HG03095 (cell line): ENCODE data around the gene AFTPH.
A peak's percentile ranks its signal among the peaks of the same experiment; 100 is the strongest.

Experiments used
- ATAC-seq: cut with Tn5 transposase; IDR thresholded peaks from one replicate; pipeline ENCODE4 v1.9.1; 2021; ENCODE audit warnings: moderate library complexity; ENCODE audit not compliant: unreplicated experiment

AFTPH gene

DNA sequence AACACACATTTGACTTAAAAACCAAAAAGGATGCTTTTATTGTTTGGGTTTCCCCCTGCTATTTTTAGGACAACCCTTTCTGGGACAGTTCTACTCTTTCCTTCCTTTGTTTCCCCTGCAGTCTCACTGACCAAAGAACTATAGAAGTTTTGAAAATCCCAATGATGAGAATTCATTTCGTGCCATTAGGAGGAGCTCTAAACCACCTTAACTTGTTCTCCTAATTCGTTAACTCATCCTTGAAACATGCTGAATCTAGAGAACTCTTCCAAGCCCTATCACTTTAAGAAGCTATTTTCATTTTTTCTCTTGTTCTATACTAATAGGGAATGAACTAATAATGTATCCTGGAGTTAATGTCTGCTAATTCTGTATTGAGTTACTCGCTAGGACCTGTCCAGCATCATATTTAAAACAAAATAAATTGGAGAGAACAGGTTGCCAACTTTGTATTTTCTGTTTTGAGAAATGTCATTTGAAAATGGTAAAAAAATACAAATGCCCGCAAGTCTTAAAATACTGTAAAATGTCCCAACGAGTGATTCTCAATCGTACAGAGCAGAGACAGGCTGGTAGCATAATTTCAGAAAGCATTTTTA is 62.9 kb downstream of the AFTPH start:
- no peak for ATAC-seq

DNA sequence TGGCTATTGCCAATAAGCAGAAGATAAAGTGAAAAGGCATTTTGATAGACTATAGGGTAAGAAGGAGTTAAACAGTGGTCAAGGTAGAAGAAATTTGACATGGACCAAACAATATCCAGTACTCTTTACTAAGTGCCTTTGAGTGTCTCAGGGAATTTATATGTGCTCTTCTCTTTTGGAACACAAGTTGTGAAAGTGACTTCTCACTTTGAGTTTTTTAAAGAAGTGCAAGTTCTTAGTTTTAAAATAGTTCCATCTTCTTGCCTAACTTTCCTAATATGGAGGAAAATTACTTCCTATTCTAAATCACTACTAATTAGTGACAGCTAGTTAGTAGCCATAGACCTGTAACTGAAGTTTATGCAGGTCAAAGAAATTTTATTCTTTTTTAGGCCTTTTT is 63.4 kb downstream of the AFTPH start:
- no peak for ATAC-seq

DNA sequence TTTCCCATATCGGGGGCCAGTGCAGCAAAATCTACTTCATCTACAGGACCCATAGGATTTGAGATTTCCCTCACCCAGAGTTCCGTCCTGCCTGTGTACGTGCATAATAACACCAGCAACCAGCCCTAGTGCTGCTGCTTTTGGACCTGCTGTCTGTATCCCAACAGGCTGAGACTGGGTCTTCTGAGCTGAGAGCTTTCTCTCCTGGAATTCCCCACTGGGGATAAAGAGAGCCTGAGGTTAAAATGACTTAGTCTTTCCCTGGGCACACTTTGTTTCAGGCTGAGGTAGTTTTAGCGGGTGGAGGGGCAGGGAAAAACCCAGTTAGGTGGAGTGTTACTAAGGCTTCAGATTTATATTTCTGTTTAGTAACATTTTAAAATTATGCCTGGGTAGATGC is 67.1 kb downstream of the AFTPH start:
- no peak for ATAC-seq

DNA sequence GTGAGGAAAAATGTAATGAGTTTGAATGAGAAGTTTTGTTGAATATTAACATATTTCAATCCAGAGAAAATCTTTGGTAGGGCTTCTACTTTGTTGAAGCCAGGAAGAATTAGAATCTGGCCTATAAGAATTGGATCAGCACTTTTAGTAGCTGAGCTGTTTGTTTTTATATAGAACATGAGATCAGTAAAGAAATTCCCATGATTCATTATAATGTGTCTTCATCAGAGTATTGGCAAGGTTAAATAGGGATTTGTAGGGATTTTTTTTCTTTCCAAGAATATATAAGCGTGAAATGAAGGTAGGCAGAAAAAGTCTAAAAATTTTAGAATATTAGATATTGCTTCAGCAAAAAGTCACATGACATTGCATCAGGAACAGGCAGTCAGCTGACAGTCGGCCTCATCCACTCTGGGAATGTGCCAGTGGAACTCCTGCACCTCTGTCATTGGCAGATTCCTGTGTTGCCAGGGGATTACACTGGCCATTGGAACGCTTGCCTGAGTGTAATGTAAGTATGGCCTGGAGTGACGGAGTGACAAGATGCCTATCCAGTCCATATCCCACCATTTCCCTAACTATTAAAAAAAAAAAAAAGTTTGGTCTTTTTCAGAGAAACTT is 69.0 kb downstream of the AFTPH start:
- ATAC-seq = no peak

DNA sequence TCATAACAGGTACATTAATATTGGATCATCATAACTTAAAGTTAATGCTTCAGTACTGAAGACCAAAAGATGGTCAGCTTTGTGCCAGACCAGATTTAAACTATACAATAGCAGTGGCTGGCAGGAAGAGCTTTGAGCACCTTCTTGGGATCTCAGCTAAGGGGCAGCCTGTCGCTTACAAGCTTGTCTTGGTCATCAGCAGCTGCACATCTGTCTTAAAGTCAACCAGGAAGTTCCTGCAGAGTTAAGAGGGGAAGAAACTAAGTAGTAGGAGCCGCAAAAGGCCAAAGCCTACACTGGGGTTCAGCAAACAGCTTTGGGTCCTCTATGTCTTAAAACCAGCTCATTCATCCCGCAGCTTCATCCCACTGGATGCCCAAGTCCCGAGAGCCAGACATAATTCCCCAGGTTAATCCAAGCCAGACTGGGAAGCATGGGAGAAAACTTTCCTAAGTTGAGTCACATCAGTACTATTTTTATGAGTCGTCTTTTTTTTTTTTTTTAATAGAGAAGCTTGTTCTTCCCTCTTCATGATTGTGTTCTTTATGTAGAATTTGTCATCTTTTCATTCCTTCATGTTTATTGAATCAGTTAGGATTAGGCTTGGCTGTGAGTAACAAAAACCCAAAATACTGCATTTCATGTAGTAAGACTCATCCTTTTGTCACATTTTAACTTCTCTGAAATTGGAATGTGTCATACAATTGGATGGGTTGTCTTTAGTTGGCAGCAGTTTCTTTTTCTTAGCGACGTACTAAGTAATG is 70.3 kb downstream of the AFTPH start:
- ATAC-seq = no peak

DNA sequence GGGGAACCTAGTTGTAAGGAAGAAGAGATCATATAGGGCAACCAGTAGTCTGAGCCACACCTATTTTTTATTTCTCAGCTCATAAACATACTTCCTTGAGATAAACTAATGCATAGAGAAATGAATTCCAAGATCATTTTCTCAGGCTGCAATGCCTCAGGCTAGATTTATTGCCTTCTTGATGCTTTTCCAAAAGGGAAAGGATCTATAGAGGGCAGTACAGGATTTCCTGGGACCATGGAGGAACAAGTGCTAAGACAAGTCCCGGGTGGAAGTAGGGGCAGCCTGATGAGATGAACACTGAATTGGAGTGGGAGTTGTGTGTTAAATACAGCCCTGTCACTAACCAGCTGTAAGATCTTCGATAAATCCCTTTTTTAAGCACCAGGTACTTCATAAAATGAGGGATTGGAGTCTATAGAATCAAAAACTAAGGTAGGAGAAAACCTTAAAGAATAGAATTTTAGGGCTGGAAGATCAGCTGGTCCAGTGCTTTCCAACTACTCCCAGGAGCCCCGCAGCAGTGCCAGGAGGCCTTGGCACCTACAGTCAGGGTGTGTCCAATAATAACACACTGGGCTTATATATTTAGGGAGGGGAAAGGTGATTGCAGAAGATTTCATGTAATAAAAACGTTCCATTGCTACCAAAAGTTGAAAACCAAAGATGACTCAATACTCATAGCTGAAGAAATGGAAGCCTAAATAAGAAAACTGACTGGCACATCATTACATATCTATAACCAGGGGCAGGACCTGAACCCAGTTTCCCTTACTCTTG is 71.5 kb downstream of the AFTPH start:
- no peak for ATAC-seq

DNA sequence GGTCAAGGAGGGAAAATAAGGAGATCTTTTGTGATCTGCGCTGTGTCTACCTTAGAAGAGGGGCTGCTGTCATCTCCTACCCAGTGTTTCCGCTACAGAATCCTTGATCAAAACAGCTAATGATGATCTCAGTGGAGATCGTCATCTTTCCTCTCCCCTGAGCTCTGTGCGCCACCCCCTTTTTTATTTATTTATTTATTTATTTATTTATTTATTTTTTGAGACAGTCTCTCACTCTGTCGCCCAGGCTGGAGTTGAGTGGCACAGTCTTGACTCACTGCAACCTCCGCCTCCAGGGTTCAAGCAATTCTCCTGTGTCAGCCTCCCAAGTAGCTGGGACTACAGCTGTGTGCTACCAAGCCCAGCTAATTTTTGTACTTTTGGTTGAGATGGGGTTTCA is 74.1 kb downstream of the AFTPH start:
- no peak for ATAC-seq

DNA sequence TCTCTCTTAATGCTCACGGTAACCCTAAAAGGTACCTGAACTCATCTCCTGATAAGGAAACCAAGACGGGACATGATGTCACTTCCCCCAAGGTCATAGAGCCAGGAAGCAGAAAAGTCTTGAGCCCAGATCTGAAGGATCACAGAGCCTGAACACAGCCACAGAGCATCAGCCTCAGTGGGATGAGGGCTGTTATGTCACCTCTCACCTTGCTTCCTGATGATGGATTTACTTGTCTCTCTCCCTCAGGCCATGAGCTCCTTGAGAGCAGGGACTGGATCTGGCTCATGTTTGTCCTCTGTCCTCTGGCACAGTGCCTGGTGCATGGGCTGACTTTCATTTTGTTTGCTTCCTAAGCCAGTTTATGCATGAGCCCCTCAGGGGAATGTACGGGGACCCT is 75.3 kb downstream of the AFTPH start:
- ATAC-seq = no peak

DNA sequence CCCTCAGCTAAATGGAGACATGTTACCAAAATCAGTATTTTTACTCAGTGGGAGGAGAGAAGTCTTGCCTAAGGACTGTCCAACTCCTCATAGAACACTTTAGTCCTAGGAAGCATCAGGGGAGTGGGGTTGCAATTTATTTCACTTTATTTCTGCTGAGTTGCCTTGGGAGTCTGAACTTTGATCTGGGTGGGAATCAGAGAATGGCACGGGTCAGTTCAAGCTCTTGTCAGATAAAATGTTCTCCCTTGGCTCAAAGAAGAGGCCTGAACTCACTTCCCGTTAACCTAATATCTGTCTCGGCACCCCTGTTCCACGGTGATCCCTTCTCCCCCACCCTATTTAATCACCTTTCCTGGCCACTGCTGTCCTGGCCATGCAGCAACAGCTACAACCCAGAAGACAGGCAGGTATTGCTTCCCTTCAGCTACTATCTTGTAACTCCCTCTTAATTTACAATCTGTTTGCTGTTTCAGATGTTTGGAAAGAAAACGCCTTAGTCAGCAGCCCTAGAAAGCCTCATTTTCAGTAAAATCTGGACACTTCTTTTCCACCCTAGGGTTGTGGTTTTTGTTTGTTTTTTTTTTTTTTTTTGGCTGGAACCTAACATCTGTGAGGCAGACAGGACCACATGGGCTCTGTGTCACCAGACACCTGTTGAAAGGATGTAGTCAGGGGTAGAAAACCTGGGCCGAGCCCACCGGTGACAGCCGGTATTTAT is 77.1 kb downstream of the AFTPH start:
- no peak for ATAC-seq

DNA sequence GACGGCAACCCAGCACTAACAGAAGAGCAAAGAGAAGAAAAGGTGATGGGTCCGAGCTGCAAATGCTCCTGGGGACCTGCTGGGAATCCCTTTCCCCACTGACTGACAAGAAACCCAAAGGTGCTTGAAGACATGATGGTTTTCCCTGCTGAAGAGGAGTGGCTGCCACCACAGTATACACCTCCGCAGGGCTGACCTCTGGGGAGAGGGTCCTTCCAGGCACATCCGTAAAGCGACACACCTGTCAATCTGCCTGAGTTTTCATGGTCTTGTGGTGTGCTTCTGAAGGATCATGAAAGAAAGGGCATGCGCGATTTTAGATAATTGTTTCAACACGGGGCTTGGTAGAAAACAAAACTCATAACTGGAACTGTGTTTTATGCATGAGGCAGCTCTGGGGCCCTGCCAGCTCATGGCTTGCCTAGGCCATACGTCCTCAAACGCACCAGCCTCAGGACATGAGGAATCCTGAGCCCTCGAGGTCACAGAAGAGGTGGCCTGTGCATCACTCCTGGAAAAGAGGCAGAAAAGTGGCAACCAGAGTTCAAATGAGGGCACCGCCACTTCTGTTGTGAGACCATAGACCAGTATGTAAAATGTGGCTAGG is 77.8 kb downstream of the AFTPH start:
- ATAC-seq = no peak

DNA sequence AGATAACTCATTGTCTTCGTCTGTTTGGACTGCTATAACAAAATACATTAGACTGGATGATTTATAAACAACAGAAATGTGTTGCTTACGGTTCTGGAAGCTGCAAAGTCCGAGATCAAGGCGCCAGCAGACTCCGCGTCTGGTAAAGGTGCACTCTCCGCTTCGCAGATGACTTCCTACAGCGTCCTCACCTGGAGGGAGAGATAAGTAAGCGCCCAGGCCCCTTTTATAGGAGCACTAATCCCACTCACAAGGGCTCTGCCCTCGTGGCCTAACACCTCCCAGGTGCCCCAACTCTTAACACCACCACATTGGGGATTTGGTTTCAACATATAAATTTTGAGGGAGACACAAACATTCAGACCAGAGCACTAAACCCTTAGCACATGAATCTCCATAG is 78.3 kb downstream of the AFTPH start:
- no peak for ATAC-seq

DNA sequence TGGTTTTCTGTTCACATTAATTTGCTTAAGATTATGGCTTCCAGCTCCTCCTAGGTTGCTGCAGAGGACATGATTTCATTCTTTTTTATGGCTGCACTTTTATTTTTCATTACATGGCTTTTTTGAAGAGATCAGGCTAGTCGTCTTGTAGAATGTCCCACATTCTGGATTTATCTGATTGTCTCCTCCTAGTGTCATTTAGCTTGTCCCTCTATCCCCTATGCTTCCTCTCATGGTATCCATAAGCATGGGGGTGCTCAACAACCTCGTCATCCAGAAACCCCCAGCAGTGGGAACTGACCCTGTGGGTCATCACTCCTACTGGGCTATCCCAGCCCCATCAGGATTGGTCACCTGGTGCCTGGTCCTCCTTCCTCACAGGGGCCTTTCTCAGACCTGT is 80.0 kb downstream of the AFTPH start:
- no peak for ATAC-seq

DNA sequence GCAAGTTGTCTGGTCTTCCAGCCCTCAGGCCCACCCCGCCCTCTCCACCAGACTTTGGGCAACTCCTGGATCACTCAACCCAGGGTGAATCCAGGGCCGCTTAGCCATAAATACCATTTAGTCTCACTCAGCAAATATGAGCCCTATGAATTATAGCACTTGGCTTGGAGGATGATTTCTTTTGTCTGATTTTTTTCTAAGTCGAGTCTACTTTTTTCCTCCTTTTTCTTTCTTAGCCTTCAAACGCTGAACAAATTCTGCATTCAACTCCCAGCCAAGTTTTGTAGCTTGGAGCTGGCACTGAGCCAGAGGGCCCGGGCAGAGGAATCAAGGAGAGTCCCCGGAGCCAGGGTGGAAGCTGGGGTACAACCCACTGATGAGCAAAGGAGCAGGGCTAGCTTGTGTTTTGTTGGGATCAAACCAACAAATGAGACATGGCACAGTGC is 80.9 kb downstream of the AFTPH start:
- no peak for ATAC-seq

DNA sequence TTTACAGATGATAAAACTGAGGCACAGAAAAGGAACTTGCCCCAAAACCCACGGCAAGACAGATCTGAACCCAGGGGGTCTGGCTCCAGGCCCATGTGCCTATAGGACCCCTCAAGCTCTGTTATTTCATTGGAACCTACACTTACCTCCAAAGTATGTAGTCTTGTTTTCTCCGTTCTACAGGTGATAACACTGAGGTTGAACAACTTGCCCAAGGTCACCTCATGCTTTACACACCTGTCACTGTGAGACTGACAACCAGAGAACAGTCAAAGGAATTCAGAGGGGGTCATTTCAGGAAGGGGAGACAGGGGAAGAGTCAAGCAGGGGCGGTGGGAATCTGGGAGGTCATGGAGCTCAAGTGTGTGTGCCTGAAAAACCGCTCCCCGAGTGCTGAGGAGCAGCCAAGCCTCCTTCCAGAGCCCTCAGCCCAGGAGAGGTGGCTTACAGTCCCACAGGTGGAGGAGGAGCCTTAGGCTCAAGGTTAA is 81.9 kb downstream of the AFTPH start:
- no peak for ATAC-seq

DNA sequence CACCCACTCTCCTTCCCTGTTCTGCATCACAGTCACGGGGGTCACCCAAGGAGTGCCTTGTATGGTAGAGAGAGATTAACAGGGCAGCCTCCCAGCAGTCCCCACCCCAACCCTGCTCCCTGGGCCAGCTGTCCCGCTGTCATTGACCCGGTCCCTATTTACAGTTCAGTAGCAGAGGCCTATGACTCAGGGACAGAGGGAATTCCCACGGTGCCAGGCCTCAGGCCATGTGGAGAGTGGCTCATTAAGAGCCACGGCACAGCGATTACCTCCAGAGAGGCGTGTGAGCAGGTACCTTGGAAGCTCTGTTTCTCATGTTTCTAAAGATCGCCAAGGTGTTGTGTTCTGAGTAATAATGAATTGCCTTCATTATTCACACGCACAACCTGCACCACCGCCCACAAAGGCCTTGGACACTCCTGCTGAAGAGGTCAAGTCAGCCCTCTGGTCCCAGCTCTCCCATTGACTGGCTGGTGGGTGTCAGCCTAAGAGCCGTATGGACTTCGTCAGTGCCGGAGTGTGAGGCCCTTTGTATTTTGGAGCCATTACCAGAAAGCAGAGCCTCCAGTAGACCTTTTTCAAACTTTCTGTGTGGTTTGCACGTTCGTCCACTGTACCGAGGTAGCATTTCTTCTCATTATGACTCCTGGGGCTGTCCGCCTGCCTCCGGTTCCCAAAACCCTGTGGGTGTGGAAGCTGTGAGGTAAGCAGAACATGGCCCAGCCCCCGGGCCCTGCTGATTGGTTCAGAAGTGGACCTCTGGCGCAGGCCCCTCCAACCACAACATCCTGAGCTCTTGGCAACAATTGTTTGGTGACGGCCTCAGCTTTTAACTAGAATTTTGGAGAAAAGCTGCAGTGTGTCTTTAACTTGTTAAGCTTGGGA is 82.6 kb downstream of the AFTPH start:
- ATAC-seq = peak; percentile 83

DNA sequence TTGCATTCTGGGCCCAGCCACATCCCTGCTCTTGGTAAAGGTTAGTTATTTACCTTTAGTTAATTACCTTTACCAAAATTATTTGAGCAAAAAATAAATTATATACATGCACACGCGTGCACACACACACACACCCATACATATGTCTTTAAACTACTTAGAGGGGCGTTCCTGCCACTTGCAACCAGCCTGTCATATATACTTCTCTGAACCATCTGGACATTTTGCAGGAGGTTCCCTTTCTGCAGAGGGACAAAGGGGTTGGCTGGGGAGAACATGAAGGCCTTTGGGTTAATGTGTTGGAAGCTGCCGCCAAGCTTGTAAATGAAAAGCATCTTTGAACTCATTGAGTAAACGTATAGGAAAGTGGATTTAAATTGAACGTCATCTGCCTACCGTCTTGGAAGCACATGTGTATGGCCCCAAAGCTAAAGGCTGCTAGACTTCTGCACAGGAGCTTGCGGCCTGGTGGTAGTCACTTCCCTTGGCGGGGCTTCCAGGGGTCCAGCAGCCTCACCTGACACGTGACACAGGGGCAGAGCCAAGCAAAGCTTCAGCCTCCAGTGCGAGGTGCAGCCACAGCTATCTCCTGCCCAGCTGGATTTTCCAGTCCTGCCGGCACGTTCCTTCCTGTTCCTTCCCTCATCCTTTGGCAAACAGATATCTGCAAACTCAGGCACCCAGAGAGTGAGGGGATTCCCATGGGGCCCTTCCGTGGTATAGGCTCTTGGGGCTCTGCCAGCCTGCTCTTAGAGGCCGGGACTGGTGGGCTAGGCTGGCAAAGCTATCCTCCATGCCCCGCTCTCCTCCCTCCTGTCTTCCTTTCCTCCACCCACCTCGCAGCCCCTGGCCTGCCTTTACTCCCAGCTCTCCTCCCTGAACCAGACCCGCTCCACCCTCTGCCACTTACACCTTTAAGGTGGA is 83.5 kb downstream of the AFTPH start:
- no peak for ATAC-seq

DNA sequence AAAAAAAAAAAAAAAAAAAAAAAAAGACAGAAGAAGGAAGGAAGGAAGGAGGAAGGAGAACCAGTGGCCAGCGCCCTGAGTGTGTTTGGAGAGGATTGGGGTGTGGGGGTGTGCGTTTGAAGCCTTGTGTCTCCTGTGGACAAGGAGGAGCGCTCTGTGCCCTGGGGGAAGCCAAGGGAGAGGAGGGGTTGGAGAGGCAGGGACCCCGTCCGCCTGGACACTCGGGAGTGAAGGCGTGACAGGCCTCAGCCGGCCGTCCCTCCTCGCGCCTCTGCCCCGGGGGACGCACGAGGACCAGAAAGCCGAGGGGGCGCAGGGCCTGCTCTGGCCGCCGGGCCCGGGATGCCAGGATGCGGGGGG is 84.7 kb downstream of the AFTPH start:
- ATAC-seq = no peak

DNA sequence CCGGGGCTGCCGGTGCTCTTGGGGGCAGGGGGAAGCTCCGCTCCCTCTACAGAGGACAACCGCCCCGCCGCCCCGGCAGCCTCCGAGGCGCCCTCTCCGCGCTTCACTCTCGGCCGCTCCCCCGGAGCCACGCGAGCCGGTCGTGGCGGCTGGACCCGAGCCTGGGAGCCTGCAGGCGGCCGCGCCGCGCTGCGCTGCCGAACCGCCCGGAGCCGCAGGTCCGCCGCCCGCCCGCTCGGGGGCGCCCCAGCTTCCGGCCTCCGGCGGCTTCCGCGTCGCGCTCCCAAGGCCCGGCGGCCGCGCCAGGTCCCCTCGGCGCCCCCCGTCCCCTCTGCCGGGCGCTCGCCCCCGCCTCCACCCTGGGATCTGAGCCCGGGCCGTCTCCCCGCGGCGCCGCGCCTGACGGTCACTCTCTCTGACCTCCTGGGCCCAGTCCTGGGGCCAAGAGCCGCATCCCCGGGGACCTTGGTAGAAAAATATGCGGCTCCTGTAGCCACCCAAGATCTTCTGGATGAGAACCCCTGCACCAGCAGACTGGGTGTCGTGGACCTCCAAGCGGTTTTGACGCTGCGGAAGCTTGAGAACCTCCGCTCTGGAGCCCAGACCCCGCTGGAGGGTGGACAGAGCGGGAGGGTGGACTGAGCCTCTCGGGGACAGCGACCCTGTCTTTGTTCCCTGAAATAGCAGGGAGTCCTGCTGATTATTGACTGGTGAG is 85.3 kb downstream of the AFTPH start:
- ATAC-seq = peak; percentile 26
